Measurements from ENCODE around the gene SATB2. TPM values are rescaled to one million over a fixed set of nuclear protein-coding genes. Genes with fewer than 3 reads are reported as not detected.

The SATB2 gene
- total RNA-seq, 1 donor from 2014 or later: 1.5 TPM

DNA sequence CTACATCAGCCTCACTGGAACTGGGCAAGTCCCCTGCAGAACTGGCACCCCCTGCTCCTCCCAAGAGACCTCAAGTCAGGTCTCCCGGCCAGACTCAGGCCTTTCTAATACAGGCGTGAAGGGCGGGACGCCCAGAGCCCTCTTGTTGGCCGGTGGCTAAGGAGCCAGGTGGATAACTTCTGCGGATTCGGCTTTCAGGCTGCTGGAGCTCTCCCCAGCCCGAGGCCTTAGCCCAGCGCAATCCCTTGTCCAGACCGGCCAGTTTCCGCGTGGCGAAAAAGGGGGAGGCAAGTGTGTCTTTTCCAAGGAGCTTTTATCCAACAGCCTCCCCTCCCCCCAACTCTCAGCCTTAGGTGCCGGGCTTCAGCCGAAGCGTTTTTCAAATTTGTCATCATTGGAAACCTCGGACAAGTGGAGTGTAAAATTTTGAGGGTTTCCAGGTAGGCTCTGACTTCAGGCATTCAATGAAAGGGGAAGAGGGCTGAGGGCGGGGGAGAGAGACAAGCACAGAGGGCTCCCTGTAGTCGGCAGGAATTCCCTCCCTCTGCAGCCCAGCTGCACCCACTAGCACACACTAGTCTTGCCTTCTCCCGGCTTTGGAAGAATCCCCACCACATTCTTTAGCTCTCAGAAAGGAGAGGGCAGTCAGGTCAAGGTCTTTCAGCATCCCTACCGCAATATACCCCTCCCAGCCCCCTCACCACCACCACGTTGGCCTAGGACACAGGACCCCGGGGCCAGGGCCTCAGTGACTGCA, 9.5 kb upstream of the SATB2 start:
- no peak for DNase-seq (ENCODE audit: low spot score)
- intact Hi-C loops (cut with DNase I): no loop called here

GRCh38 chr2:199466692-199467065, 8.9 kb upstream of the SATB2 start:
- no peak for DNase-seq (ENCODE audit: low spot score)
- intact Hi-C loops (cut with DNase I): no loop called here

- intact Hi-C loops (cut with DNase I): no loop called here
- no peak for DNase-seq (ENCODE audit: low spot score)
Measured at GRCh38 chr2:199465988-199466691, 8.4 kb upstream of the SATB2 start.

GRCh38 chr2:199465390-199465789, 7.7 kb upstream of the SATB2 start:
- intact Hi-C loops (cut with DNase I): no loop called here
- DNase-seq (ENCODE audit: low spot score): no peak

GRCh38 chr2:199464606-199465352, 7.0 kb upstream of the SATB2 start:
- intact Hi-C loops (cut with DNase I): no loop called here
- DNase-seq (ENCODE audit: low spot score): no peak

DNA sequence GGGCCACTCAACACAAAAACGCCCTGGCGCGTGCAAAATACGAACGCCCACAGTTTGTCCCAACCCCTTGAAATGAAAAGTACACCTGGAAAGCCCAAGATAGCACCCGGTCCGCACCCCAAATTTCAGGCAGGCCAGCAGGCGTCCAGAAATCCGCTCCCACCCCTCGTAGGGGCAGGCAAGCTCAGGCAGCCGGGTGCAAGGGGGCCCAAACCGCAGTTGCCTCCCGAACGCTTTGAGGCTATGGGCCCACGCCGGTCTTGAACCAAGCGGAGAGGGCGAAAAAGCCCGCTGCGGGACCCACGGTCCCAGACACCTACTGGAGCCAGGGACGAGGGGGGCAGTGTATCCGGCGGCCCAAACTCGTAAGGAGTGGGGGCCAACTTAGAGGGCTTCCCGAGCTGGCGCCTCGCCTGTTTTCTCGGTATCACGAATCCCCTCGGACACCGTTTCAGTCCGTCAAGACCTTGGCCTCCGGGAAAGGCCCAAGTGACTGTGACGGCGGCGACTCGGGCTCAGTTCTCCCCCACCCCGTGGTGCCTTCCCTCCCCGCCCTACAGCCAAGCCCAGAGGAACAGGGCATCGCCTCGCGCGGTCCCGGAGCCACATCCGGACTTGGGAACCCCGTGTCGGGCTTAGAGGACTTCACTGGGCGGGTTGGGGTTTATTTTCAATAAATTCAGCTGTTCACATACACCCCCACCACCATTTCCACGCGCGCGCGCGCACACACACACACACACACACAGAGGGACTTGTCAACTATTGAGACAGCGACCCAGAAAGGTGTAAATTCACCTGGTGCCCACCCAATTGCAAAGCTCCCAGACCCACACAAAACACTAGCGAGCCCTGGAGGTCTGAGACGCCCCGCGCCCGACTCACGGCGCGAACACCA, 6.2 kb upstream of the SATB2 start:
- DNase-seq (ENCODE audit: low spot score): no peak
- intact Hi-C loops (cut with DNase I): no loop called here

GRCh38 chr2:199462956-199463692, 5.4 kb upstream of the SATB2 start:
- intact Hi-C loops (cut with DNase I): no loop called here
- DNase-seq (ENCODE audit: low spot score): peak; percentile 85

DNA sequence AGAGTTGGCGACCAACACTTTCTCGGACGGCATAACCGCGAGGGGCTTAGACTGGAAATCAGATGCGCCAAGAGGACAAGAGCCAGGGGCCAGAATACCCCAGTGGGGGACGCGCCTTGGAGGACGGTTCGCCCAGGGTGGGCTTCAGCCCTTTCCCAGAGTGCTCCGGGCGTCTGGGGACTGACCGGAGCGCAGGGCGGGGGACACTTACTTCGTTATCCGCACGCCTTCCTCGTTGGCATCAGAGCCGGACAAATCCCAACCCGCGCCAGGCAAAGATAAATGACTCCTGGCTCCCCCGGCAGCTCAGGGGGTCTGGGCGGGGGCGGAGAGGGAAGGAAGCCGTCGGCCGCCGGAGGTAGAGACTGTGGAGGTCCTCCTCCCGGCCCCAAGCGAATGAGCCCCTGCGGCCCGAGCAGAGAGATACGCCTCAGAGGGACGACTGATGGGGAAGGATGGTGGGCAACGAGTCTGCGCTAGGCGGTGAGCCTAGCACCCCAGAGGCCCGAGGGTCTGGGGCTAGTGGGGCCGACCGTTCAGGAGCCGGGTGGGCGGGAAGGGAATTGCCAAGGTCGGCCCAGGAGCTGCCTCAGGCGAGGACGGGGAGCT, 4.7 kb upstream of the SATB2 start:
- intact Hi-C loops (cut with DNase I): no loop called here

DNA sequence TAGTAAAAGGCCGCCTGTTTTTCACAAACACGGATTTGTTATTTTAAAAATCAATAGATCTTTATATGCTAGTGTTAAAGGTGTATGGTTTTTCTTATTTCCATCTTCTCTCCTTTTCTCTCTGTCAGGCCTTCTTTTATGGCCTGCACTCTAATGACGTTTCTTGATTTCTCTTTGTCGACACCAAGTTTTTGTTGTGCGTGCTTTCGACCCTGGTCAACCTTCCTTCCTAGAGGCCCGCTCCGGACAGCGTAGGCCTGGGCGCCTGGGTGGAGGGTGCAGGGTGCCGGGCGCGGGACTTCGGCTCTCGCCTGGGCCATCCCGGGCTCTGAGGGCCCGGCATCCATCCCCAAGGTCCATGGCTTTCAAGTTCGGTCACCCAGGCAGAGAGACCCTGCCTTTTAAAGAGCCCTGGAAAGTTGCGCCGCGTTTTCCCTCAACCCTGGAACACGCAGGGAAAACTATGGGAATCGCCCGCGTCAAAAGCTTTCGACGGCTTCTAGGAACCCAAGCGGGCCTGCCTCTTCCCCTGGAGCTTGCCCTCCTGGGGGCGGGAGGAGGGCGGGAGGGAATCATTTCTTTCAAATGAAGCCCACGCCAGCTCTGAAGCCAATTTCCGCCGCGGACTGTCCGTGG, 4.1 kb upstream of the SATB2 start:
- no peak for DNase-seq (ENCODE audit: low spot score)
- intact Hi-C loops (cut with DNase I): no loop called here

More for the DNA sequence above, 4.7 kb upstream of the SATB2 start:
- no peak for DNase-seq (ENCODE audit: low spot score)

DNA sequence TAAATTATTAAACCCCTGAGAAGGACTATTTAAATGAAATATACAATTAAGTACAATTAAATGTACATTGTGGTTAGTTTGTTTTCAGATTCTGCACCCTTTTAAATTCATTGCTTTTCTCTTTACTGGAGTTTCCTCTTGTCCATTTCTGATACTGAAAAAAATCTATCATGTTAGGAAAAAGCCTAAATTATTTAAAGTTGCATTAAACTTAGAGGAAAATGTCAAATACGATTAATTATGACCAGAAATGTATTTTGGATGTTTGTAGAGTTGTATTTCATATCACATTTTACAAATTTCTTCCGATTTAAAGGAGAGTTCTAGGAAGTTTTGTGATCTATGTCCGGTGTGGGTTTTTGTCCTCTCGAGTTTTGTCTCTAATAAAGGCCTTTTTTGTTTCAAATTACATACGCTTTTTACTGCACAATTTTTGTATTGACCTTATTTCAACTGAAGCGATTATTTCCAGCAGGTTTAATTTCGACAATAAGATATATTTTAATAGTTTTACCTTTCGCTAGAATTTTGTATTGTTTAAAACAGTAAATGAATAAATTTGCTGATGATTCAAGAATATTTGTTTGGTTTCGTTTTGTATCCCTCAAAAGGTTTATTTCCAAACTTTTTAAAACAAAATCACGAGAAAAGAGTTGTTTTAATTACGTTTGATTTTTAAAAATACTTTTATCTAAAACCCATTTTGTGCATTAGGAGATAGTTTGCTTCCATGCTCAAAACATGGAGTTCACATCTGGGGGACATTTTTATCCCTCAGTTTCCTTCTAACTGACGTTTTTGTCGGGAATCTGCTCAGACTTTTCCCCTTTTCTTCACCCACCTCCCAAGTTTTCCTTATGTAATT, 3.3 kb upstream of the SATB2 start:
- intact Hi-C loops (cut with DNase I): no loop called here
- no peak for DNase-seq (ENCODE audit: low spot score)

DNA sequence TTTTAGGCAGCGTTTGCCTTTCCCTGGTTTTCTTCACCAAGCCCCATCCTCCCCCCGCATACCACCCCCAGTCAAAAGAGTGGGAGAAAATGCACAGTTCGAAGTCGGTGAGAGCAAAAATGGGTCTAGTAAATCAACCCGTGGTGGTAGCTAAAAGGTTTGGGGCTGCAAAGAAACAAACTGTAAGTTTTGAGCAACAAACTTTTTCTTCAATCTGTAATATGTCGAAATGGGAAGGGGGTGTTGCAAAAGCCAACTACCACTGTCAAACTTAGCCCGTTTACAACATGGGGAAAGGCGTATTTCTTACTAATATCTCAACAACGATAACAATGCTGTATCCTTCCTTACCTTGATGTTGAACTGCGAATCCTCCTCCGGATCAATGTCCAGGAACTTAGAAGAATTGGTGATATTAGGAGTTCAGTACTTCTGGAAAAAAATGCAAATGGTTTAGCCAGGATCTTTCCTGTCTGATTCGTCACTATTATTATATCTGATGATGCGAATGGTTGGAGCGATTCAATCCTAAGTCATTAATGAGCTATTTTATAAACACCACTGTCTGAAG, 2.4 kb upstream of the SATB2 start:
- no peak for DNase-seq (ENCODE audit: low spot score)
- intact Hi-C loops (cut with DNase I): no loop called here

GRCh38 chr2:199459286-199460100, 1.8 kb upstream of the SATB2 start:
- intact Hi-C loops (cut with DNase I): no loop called here
- peak; percentile 95 for DNase-seq (ENCODE audit: low spot score)

- no peak for DNase-seq (ENCODE audit: low spot score)
- intact Hi-C loops (cut with DNase I): no loop called here
Measured at GRCh38 chr2:199458806-199459285, 1.1 kb upstream of the SATB2 start.

- DNase-seq (ENCODE audit: low spot score): no peak
- intact Hi-C loops (cut with DNase I): no loop called here
Measured at GRCh38 chr2:199458009-199458805, 468 bp upstream of the SATB2 start.

Measured in cardiac septum (tissue), 1 donor.